Astrocyte (in vitro differentiated cells and primary cell): ENCODE data around the gene BSG.

Experiments used
- EZH2 ChIP-seq: IDR thresholded peaks from 2 replicates; pipeline ENCODE4 v1.6.1; 2012; ENCODE audit warnings: mild to moderate bottlenecking, low read length, inconsistent platforms; ENCODE audit not compliant: insufficient read depth
- TF ChIP-seq, protein P1 (sequence below): IDR thresholded peaks from 2 replicates; pipeline ENCODE4 v1.5.1; 2011; ENCODE audit warnings: low read depth, mild to moderate bottlenecking, inconsistent platforms, low read length, moderate library complexity; ENCODE audit not compliant: insufficient read depth

DNA sequence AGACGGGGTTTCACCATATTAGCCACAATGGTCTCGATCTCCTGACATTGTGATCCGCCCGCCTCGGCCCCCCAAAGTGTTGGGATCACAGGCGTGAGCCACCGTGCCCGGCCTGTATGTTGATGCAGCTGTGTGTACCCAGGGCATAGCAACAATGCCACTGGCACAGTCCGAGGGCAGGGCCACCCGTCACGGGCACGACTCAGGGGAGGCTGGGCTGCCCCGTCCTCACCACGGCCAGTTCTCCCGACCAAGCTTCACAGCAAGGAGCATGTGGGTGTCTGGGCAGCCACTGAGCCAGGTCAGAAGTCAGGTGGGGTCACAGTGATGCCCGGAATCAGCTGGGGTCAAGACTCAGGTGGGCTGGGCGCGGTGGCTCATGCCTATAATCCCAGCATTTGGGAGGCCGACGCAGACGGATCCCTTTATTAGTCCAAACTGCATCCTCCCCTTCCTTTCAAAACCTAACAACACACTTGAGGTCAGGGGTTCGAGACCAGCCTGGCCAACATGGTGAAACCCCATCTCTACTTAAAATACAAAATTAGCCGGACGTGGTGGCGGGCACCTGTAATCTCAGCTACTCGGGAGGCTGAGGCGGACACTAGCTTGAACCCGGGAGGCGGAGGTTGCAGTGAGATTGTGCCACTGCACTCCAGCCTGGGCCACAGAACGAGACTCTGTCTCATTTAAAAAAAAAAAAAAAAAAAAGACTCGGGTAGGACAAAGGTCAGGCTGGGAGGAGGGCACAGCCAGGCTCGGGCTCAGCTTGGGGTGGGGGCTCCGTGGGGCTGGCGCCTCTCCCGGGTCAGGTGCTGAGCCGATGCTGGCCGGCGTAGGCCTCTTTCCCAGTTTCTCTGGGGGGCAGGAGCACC is 42.0 kb upstream of the BSG start:
- TF ChIP-seq, protein P1, sequence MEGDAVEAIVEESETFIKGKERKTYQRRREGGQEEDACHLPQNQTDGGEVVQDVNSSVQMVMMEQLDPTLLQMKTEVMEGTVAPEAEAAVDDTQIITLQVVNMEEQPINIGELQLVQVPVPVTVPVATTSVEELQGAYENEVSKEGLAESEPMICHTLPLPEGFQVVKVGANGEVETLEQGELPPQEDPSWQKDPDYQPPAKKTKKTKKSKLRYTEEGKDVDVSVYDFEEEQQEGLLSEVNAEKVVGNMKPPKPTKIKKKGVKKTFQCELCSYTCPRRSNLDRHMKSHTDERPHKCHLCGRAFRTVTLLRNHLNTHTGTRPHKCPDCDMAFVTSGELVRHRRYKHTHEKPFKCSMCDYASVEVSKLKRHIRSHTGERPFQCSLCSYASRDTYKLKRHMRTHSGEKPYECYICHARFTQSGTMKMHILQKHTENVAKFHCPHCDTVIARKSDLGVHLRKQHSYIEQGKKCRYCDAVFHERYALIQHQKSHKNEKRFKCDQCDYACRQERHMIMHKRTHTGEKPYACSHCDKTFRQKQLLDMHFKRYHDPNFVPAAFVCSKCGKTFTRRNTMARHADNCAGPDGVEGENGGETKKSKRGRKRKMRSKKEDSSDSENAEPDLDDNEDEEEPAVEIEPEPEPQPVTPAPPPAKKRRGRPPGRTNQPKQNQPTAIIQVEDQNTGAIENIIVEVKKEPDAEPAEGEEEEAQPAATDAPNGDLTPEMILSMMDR = no peak
- TF ChIP-seq EZH2 = no peak
